DOHH2 (cell line): ENCODE data around the gene FBXO7.

Experiments
- H3F3A ChIP-seq: fragments of 200-600 bp; sonication (generic), shearing (Covaris generic); 2 replicates; pipeline ENCODE4 v1.6.0; 2016; ENCODE audit warnings: antibody characterized with exemption, mild to moderate bottlenecking; ENCODE audit not compliant: control insufficient read depth, insufficient read depth
- H3K27ac ChIP-seq: fragments of 200-600 bp; sonication (generic); 2 replicates; pipeline ENCODE4 v1.5.1; 2014; ENCODE audit warnings: low read depth, mild to moderate bottlenecking, low read length, moderate library complexity
- H3K27me3 ChIP-seq: fragments of 200-600 bp; sonication (generic); 2 replicates; pipeline ENCODE4 v1.6.1; 2014; ENCODE audit warnings: mild to moderate bottlenecking, low read length, mixed read lengths; ENCODE audit not compliant: control insufficient read depth
- H3K36me3 ChIP-seq: fragments of 200-600 bp; sonication (generic); 2 replicates; pipeline ENCODE4 v1.6.1; 2014; ENCODE audit warnings: mild to moderate bottlenecking, low read length, moderate library complexity, mixed read lengths; ENCODE audit not compliant: control insufficient read depth
- H3K4me1 ChIP-seq: fragments of 200-600 bp; sonication (generic); 2 replicates; pipeline ENCODE4 v1.6.1; 2014; ENCODE audit warnings: mild to moderate bottlenecking, low read length, mixed read lengths; ENCODE audit not compliant: control insufficient read depth
- H3K4me2 ChIP-seq: fragments of 200-600 bp; sonication (generic); 2 replicates; pipeline ENCODE4 v1.6.0; 2014; ENCODE audit warnings: mild to moderate bottlenecking, low read length, moderate library complexity
- H3K4me3 ChIP-seq: fragments of 200-600 bp; sonication (generic); 2 replicates; pipeline ENCODE4 v1.5.1; 2014; ENCODE audit warnings: mild to moderate bottlenecking, low read length, mixed read lengths
- H3K79me2 ChIP-seq: fragments of 200-600 bp; sonication (generic); 2 replicates; pipeline ENCODE4 v1.6.1; 2014; ENCODE audit warnings: mild to moderate bottlenecking, low read length, mixed read lengths; ENCODE audit not compliant: control insufficient read depth
- H3K9me2 ChIP-seq: fragments of 200-600 bp; sonication (generic); replicated peaks from 2 replicates; pipeline ENCODE4 v1.6.1; 2014; ENCODE audit warnings: mild to moderate bottlenecking, low read length, mixed read lengths; ENCODE audit not compliant: control insufficient read depth
- H3K9me3 ChIP-seq: fragments of 200-600 bp; sonication (generic); 2 replicates; pipeline ENCODE4 v1.6.1; 2014; ENCODE audit warnings: antibody characterized with exemption, low read length, mixed read lengths; ENCODE audit not compliant: control insufficient read depth, insufficient read depth
- H4K20me1 ChIP-seq: fragments of 200-600 bp; sonication (generic); 2 replicates; pipeline ENCODE4 v1.6.0; 2014; ENCODE audit warnings: low read depth, mild to moderate bottlenecking, antibody characterized with exemption, low read length, moderate library complexity; ENCODE audit not compliant: control insufficient read depth, insufficient read depth
- CTCF ChIP-seq: fragments of 200-600 bp; sonication (generic); IDR thresholded peaks from one replicate; pipeline ENCODE4 v1.5.1; 2014; ENCODE audit warnings: antibody characterized with exemption, mild to moderate bottlenecking, low read depth, low read length; ENCODE audit not compliant: poor library complexity, severe bottlenecking
- EZH2phosphoT487 ChIP-seq: fragments of 200-600 bp; sonication (generic); IDR thresholded peaks from 2 replicates; pipeline ENCODE4 v1.6.1; 2017; ENCODE audit warnings: borderline replicate concordance, mild to moderate bottlenecking, antibody characterized with exemption, low read length, moderate library complexity, mixed read lengths

The FBXO7 gene

GRCh38 chr22:32535531-32536190, 61.0 kb downstream of the FBXO7 start:
- no peak for TF ChIP-seq CTCF
- no peak for TF ChIP-seq EZH2phosphoT487
- Histone ChIP-seq H3K27me3 (no peaks in the 10 kb centered on the region; the same call in 1 of the 2 replicates), H3K27ac (no peak overlapping the region), H3K4me1 (no peaks in the 10 kb centered on the region), H3K4me2 (no peak overlapping the region), H3K4me3 (no peak overlapping the region), H4K20me1 (no peaks in the 10 kb centered on the region), H3K9me2 (no peaks in the 10 kb centered on the region), H3F3A (no peaks in the 10 kb centered on the region), H3K36me3 (no peaks in the 10 kb centered on the region), H3K79me2 (no peaks in the 10 kb centered on the region), H3K9me3 (no peaks in the 10 kb centered on the region)

DNA sequence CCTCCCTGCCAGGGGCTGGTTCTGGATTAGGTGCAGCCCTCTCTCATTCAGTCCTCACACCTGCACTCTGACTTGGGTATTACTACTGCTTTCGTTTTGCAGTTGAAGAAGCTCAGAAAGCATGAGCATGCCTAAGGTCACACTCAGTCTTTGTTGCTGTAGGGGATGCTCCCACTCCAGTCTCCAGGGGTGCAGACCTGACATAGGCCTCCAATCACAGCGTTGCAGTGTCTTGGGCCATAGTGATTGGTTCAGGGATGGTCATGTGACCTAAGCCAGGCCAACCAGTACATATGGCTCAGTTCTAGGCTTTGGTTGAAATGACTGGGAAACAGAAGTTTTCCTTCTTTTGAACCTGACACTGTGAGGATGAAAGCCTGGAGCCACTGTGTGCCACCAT, 61.7 kb downstream of the FBXO7 start:
- no peaks in the 10 kb centered on the region for H3F3A ChIP-seq
- no peak overlapping the region for H3K4me2 ChIP-seq
- TF ChIP-seq EZH2phosphoT487 (no peak), CTCF (no peak)
- H3K36me3 ChIP-seq, result no peaks in the 10 kb centered on the region
- H3K4me1 ChIP-seq, result no peaks in the 10 kb centered on the region
- H3K9me3 ChIP-seq, result no peaks in the 10 kb centered on the region
- H4K20me1 ChIP-seq, result no peaks in the 10 kb centered on the region
- no peaks in the 10 kb centered on the region for H3K79me2 ChIP-seq
- no peak overlapping the region for H3K27ac ChIP-seq
- H3K4me3 ChIP-seq, result no peak overlapping the region
- no peaks in the 10 kb centered on the region; the same call in 1 of the 2 replicates for H3K27me3 ChIP-seq
- no peaks in the 10 kb centered on the region for H3K9me2 ChIP-seq

GRCh38 chr22:32538521-32538920, 63.9 kb downstream of the FBXO7 start:
- H4K20me1 ChIP-seq, result no peaks in the 10 kb centered on the region
- H3K27me3 ChIP-seq, result no peaks in the 10 kb centered on the region; the same call in 1 of the 2 replicates
- H3K36me3 ChIP-seq, result no peaks in the 10 kb centered on the region
- H3K9me3 ChIP-seq, result no peaks in the 10 kb centered on the region
- TF ChIP-seq CTCF (no peak), EZH2phosphoT487 (no peak)
- H3K4me3 ChIP-seq, result no peak overlapping the region
- no peak overlapping the region for H3K4me2 ChIP-seq
- H3K27ac ChIP-seq, result no peak overlapping the region
- no peaks in the 10 kb centered on the region for H3K79me2 ChIP-seq
- no peaks in the 10 kb centered on the region for H3F3A ChIP-seq
- no peaks in the 10 kb centered on the region for H3K9me2 ChIP-seq
- H3K4me1 ChIP-seq, result no peaks in the 10 kb centered on the region
